ENCODE measurements around the gene PIN1. TPM values are rescaled to one million over a fixed set of nuclear protein-coding genes. Genes with fewer than 3 reads are reported as not detected.

The PIN1 gene
- polyA plus RNA-seq, 3 donors, result 67.4 to 79.8 (median 68.3) TPM

GRCh38 chr19:9850235-9850959, 15.3 kb downstream of the PIN1 start:
- Histone ChIP-seq H3K27me3 (ENCODE audit: control insufficient read depth in 2 of 2, insufficient read depth in 2 of 2, low read length in 2 of 2) (no peaks in the 10 kb centered on the region), H3K9me3 (replicated peaks in 1 of 2; ENCODE audit: control insufficient read depth in 1 of 2, insufficient read depth in 1 of 2, low read length in 2 of 2) (no peaks in the 10 kb centered on the region), H4K20me1 (ENCODE audit: insufficient read depth, low read length) (no peaks in the 10 kb centered on the region), H2AFZ (ENCODE audit: insufficient read depth, low read depth, low read length, poor library complexity, severe bottlenecking) (no peak overlapping the region), H3K4me2 (replicated peaks; ENCODE audit: extremely low read depth, low read length, poor library complexity, severe bottlenecking) (no peak overlapping the region), H3K27ac (ENCODE audit: low read depth in 1 of 2, low read length in 2 of 2) (no peak overlapping the region), H3K4me1 (ENCODE audit: control insufficient read depth in 1 of 2, insufficient read depth in 2 of 2, low read length in 2 of 2) (no peaks in the 10 kb centered on the region), H3K4me3 (replicated peaks in 1 of 3; ENCODE audit: low read depth in 2 of 3, low read length in 3 of 3) (no peak overlapping the region), H3K79me2 (ENCODE audit: insufficient read depth, low read length) (peaks cover 7% of the 10 kb centered on the region), H3K9ac (ENCODE audit: insufficient read depth, low read length, poor library complexity, severe bottlenecking) (no peak overlapping the region), H3K36me3 (replicated peaks in 1 of 2; ENCODE audit: control insufficient read depth in 1 of 2, insufficient read depth in 2 of 2, low read length in 2 of 2) (peaks cover 36 to 53% of the 10 kb centered on the region in 2 donors)
- no peak for DNase-seq
- TF ChIP-seq CTCF (IDR thresholded peaks at IDR 0.05), result no peak
- H3K4me3 Mint-ChIP-seq, result no peak overlapping the region
- peaks cover 0 to 5% (median 3%) of the 10 kb centered on the region in 7 donors for H3K9me3 Mint-ChIP-seq
- no peak overlapping the region for H3K27ac Mint-ChIP-seq
- H3K36me3 Mint-ChIP-seq, result peaks cover 43 to 63% of the 10 kb centered on the region in 2 donors
- 89% methylated on average over 17 of the region's 19 CpGs for WGBS (ENCODE audit: insufficient coverage)
- intact Hi-C loops (cut with micrococcal nuclease), result no loop called here
- H3K4me1 Mint-ChIP-seq, result no peaks in the 10 kb centered on the region
- H3K27me3 Mint-ChIP-seq (ENCODE audit: low read depth in 3 of 3), result no peaks in the 10 kb centered on the region

- Mint-ChIP-seq H3K9me3 (peaks cover 0 to 5% (median 4%) of the 10 kb centered on the region in 7 donors), H3K4me1 (peaks cover 14% of the 10 kb centered on the region), H3K4me3 (no peak overlapping the region), H3K27me3 (ENCODE audit: low read depth in 3 of 3) (peaks cover 0 to 3% (median 0%) of the 10 kb centered on the region in 3 donors), H3K27ac (no peak overlapping the region), H3K36me3 (peaks cover 15 to 29% of the 10 kb centered on the region in 2 donors)
- intact Hi-C loops (cut with micrococcal nuclease), result no loop called here
- DNase-seq, result no peak
- Histone ChIP-seq H3K9ac (ENCODE audit: insufficient read depth, low read length, poor library complexity, severe bottlenecking) (no peak overlapping the region), H3K4me3 (replicated peaks in 1 of 3; ENCODE audit: low read depth in 2 of 3, low read length in 3 of 3) (no peak overlapping the region), H3K27ac (ENCODE audit: low read depth in 1 of 2, low read length in 2 of 2) (no peak overlapping the region), H3K79me2 (ENCODE audit: insufficient read depth, low read length) (no peaks in the 10 kb centered on the region), H3K4me2 (replicated peaks; ENCODE audit: extremely low read depth, low read length, poor library complexity, severe bottlenecking) (no peak overlapping the region), H3K36me3 (replicated peaks in 1 of 2; ENCODE audit: control insufficient read depth in 1 of 2, insufficient read depth in 2 of 2, low read length in 2 of 2) (peaks cover 3 to 13% of the 10 kb centered on the region in 2 donors), H3K27me3 (ENCODE audit: control insufficient read depth in 2 of 2, insufficient read depth in 2 of 2, low read length in 2 of 2) (no peaks in the 10 kb centered on the region), H2AFZ (ENCODE audit: insufficient read depth, low read depth, low read length, poor library complexity, severe bottlenecking) (no peak overlapping the region), H4K20me1 (ENCODE audit: insufficient read depth, low read length) (no peaks in the 10 kb centered on the region), H3K9me3 (replicated peaks in 1 of 2; ENCODE audit: control insufficient read depth in 1 of 2, insufficient read depth in 1 of 2, low read length in 2 of 2) (no peaks in the 10 kb centered on the region), H3K4me1 (ENCODE audit: control insufficient read depth in 1 of 2, insufficient read depth in 2 of 2, low read length in 2 of 2) (peaks cover 0 to 12% of the 10 kb centered on the region in 2 donors)
- no peak for TF ChIP-seq CTCF (IDR thresholded peaks at IDR 0.05)
- WGBS (ENCODE audit: insufficient coverage), result 97% methylated on average over 38 of the region's 38 CpGs
These were observed 19.2 kb downstream of the PIN1 start for GRCh38 chr19:9854282-9854846.

All from CD14-positive monocyte (primary cell).